GM23338 (cell line): ENCODE data around the gene GPHN. TPM values are rescaled to one million over a fixed set of nuclear protein-coding genes. Genes with fewer than 3 reads are reported as not detected.
A peak's percentile ranks its signal among the peaks of the same experiment; 100 is the strongest.

ENCODE experiments used
- ATAC-seq: fragments of 200-7000 bp; cut with Tn5 transposase; 3 replicates; pipeline ENCODE4 v1.9.1; 2020
- DNase-seq: peaks from one replicate; pipeline ENCODE4 v3.0.0-alpha.2; 2015; ENCODE audit warnings: low spot score
- H2AFZ ChIP-seq: fragments of 200-600 bp; sonication (generic); 2 replicates; pipeline ENCODE4 v1.8.0; 2016; ENCODE audit warnings: antibody characterized with exemption, mild to moderate bottlenecking, moderate library complexity
- H3F3A ChIP-seq: fragments of 200-600 bp; sonication (generic); replicated peaks from 2 replicates; pipeline ENCODE4 v1.8.0; 2017; ENCODE audit warnings: antibody characterized with exemption, mixed run types, low read depth
- H3K27ac ChIP-seq: fragments of 200-600 bp; sonication (generic); 2 replicates; pipeline ENCODE4 v1.6.1; 2016; ENCODE audit warnings: low read depth
- H3K27me3 ChIP-seq: fragments of 200-600 bp; sonication (generic); 2 replicates; pipeline ENCODE4 v1.8.0; 2016; ENCODE audit warnings: mild to moderate bottlenecking, mixed run types, moderate library complexity; ENCODE audit not compliant: insufficient read depth
- H3K36me3 ChIP-seq: fragments of 200-600 bp; sonication (generic); 2 replicates; pipeline ENCODE4 v1.8.0; 2016; ENCODE audit warnings: mild to moderate bottlenecking; ENCODE audit not compliant: insufficient read depth
- H3K4me1 ChIP-seq: fragments of 200-600 bp; sonication (generic); 2 replicates; pipeline ENCODE4 v1.8.0; 2016; ENCODE audit warnings: mild to moderate bottlenecking, moderate library complexity; ENCODE audit not compliant: insufficient read depth
- H3K4me2 ChIP-seq: fragments of 200-600 bp; sonication (generic); 2 replicates; pipeline ENCODE4 v1.7.1; 2017; ENCODE audit warnings: mixed run types
- H3K4me3 ChIP-seq: fragments of 200-600 bp; sonication (generic); 2 replicates; pipeline ENCODE4 v1.6.1; 2016; ENCODE audit warnings: mixed run types
- H3K79me2 ChIP-seq: fragments of 200-600 bp; sonication (generic); replicated peaks from 2 replicates; pipeline ENCODE4 v1.8.0; 2017; ENCODE audit warnings: mild to moderate bottlenecking; ENCODE audit not compliant: insufficient read depth
- H3K9me2 ChIP-seq: fragments of 200-600 bp; sonication (generic); 2 replicates; pipeline ENCODE4 v1.8.0; 2017; ENCODE audit not compliant: insufficient read depth
- H4K20me1 ChIP-seq: fragments of 200-600 bp; sonication (generic); replicated peaks from 2 replicates; pipeline ENCODE4 v1.8.0; 2017; ENCODE audit warnings: mild to moderate bottlenecking; ENCODE audit not compliant: insufficient read depth
- H3K27ac Mint-ChIP-seq: 2 replicates; pipeline ENCODE4 v1.8.0; 2020; ENCODE audit warnings: inconsistent platforms, mild to moderate bottlenecking, moderate library complexity, mixed read lengths
- H3K27me3 Mint-ChIP-seq: 3 replicates; pipeline ENCODE4 v1.8.0; 2022; ENCODE audit warnings: low read depth, mild to moderate bottlenecking, moderate library complexity, mixed read lengths, inconsistent platforms; ENCODE audit not compliant: insufficient read depth, poor library complexity
- H3K36me3 Mint-ChIP-seq: 3 replicates; pipeline ENCODE4 v1.8.0; 2021; ENCODE audit warnings: low read depth, mild to moderate bottlenecking, inconsistent platforms, moderate library complexity, mixed read lengths
- H3K4me1 Mint-ChIP-seq: 3 replicates; pipeline ENCODE4 v1.8.0; 2020; ENCODE audit warnings: mild to moderate bottlenecking, inconsistent platforms, mixed read lengths
- H3K4me3 Mint-ChIP-seq: 3 replicates; pipeline ENCODE4 v1.8.0; 2021; ENCODE audit warnings: moderate library complexity, mild to moderate bottlenecking, inconsistent platforms, mixed read lengths
- H3K9me3 Mint-ChIP-seq: 3 replicates; pipeline ENCODE4 v1.8.0; 2020; ENCODE audit warnings: moderate library complexity, mild to moderate bottlenecking, inconsistent platforms, mixed read lengths
- CREB1 ChIP-seq: fragments of 250-450 bp; sonication (Bioruptor Pico); IDR thresholded peaks from 2 replicates; pipeline ENCODE4 v1.5.0; 2020; ENCODE audit warnings: low read depth, mild to moderate bottlenecking, moderate library complexity
- EZH2 ChIP-seq: fragments of 200-600 bp; sonication (generic); IDR thresholded peaks from one replicate; pipeline ENCODE4 v1.8.0; 2017; ENCODE audit warnings: antibody characterized with exemption, mild to moderate bottlenecking, low read depth; ENCODE audit not compliant: unreplicated experiment
- EZH2phosphoT487 ChIP-seq: fragments of 200-600 bp; sonication (generic); IDR thresholded peaks from one replicate; pipeline ENCODE4 v1.8.1; 2018; ENCODE audit warnings: antibody characterized with exemption; ENCODE audit not compliant: unreplicated experiment
- JUNB ChIP-seq: IDR thresholded peaks from one replicate; pipeline ENCODE4 v1.6.1; 2016; ENCODE audit warnings: antibody characterized with exemption; ENCODE audit not compliant: unreplicated experiment
- NANOG ChIP-seq: IDR thresholded peaks from 2 replicates; pipeline ENCODE4 v1.6.1; 2016; ENCODE audit warnings: antibody characterized with exemption, borderline replicate concordance
- POLR2AphosphoS5 ChIP-seq: IDR thresholded peaks from 2 replicates; pipeline ENCODE4 v1.6.1; 2016; ENCODE audit warnings: antibody characterized with exemption, low read depth
- STAT1 ChIP-seq: IDR thresholded peaks from one replicate; pipeline ENCODE4 v1.6.1; 2016; ENCODE audit warnings: antibody characterized with exemption; ENCODE audit not compliant: unreplicated experiment
- ZNF114 ChIP-seq: fragments of 250-450 bp; sonication (Bioruptor Pico); IDR thresholded peaks from 2 replicates; pipeline ENCODE4 v1.5.0; 2020; ENCODE audit warnings: mild to moderate bottlenecking, moderate library complexity
- ZNF331 ChIP-seq: fragments of 250-450 bp; sonication (Bioruptor Pico); IDR thresholded peaks from 2 replicates; pipeline ENCODE4 v1.5.0; 2020; ENCODE audit warnings: low read depth, mild to moderate bottlenecking, moderate library complexity
- polyA plus RNA-seq: library from polyadenylated mRNA; unstranded; fragments of >200 nt; fragmentation: Nextera tagmentation; extraction: Ambion mirVana; gene quantifications from 2 replicates; pipeline ENCODE4 v1.2.1, GENCODE V29; 2016
- total RNA-seq: library from RNA; depleted of rRNA; stranded (reverse); fragments of >200 nt; shearing (Covaris generic); gene quantifications from 2 replicates; pipeline ENCODE4 v1.2.3, GENCODE V29; 2014
- TF ChIP-seq, protein P1 (sequence below): IDR thresholded peaks from one replicate; pipeline ENCODE4 v1.6.1; 2018; ENCODE audit warnings: antibody characterized with exemption; ENCODE audit not compliant: unreplicated experiment
- TF ChIP-seq, protein P2 (sequence below), 2 experiments: fragments of 200-600 bp in 1 of 2; sonication (generic) in 1 of 2; conservative IDR thresholded peaks; 2 replicates each; pipeline versions ENCODE4 v1.5.1 to v1.6.1; 2016 to 2017; ENCODE audit warnings: antibody characterized with exemption in 2 of 2, low read depth in 2 of 2, mild to moderate bottlenecking in 2 of 2, moderate library complexity in 1 of 2
- TF ChIP-seq, protein P3 (sequence below): IDR thresholded peaks from 2 replicates; pipeline ENCODE4 v1.6.1; 2016; ENCODE audit warnings: antibody characterized with exemption
- TF ChIP-seq, protein P4 (sequence below): fragments of 250-450 bp; sonication (Bioruptor Pico); IDR thresholded peaks from 2 replicates; pipeline ENCODE4 v1.5.0; 2020; ENCODE audit warnings: mild to moderate bottlenecking, moderate library complexity

Gene GPHN
- total and polyA plus RNA-seq, 2 experiments from 2014 or later = 17.6 to 20.6 TPM

DNA sequence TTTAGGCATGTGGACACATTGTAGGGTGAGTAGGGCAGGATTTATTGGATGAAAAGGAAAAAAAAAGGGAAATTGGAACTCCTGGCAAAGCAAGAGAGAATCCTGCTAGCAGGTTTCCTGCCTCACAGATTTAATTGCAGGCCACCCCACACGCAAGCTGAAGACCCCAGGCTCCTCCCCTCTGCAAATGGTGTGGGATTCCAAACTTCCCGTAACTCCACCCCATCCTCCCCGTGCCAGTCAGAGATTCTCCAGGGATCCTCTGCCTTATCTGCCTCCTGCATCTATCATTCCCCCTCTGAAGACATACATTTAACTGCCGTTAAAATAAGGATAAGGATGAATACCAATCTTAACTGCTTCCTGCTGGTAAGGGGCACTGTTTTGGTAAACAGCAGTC lies 431.5 kb downstream of the GPHN start:
- H3K27ac Mint-ChIP-seq = no peak overlapping the region
- Histone ChIP-seq H3K27ac (no peak overlapping the region), H3F3A (no peaks in the 10 kb centered on the region), H3K36me3 (peaks cover 7% of the 10 kb centered on the region; the same call in 1 of the 2 replicates), H3K4me2 (no peak overlapping the region), H3K4me3 (no peak overlapping the region), H3K9me2 (no peaks in the 10 kb centered on the region), H3K27me3 (no peaks in the 10 kb centered on the region), H4K20me1 (no peaks in the 10 kb centered on the region), H2AFZ (no peak overlapping the region), H3K4me1 (no peaks in the 10 kb centered on the region), H3K79me2 (no peaks in the 10 kb centered on the region)
- no peaks in the 10 kb centered on the region for H3K4me1 Mint-ChIP-seq
- H3K4me3 Mint-ChIP-seq = no peak overlapping the region
- peaks cover 47% of the 10 kb centered on the region for H3K36me3 Mint-ChIP-seq
- no peak for ATAC-seq
- H3K27me3 Mint-ChIP-seq = no peaks in the 10 kb centered on the region
- peak; percentile 5 for DNase-seq
- TF ChIP-seq CREB1 (no peak), EZH2 (no peak), STAT1 (no peak), POLR2AphosphoS5 (no peak), ZNF114 (no peak), JUNB (no peak), EZH2phosphoT487 (no peak), NANOG (no peak), ZNF331 (CRISPR knock-in tag) (no peak)
- TF ChIP-seq, protein P1, sequence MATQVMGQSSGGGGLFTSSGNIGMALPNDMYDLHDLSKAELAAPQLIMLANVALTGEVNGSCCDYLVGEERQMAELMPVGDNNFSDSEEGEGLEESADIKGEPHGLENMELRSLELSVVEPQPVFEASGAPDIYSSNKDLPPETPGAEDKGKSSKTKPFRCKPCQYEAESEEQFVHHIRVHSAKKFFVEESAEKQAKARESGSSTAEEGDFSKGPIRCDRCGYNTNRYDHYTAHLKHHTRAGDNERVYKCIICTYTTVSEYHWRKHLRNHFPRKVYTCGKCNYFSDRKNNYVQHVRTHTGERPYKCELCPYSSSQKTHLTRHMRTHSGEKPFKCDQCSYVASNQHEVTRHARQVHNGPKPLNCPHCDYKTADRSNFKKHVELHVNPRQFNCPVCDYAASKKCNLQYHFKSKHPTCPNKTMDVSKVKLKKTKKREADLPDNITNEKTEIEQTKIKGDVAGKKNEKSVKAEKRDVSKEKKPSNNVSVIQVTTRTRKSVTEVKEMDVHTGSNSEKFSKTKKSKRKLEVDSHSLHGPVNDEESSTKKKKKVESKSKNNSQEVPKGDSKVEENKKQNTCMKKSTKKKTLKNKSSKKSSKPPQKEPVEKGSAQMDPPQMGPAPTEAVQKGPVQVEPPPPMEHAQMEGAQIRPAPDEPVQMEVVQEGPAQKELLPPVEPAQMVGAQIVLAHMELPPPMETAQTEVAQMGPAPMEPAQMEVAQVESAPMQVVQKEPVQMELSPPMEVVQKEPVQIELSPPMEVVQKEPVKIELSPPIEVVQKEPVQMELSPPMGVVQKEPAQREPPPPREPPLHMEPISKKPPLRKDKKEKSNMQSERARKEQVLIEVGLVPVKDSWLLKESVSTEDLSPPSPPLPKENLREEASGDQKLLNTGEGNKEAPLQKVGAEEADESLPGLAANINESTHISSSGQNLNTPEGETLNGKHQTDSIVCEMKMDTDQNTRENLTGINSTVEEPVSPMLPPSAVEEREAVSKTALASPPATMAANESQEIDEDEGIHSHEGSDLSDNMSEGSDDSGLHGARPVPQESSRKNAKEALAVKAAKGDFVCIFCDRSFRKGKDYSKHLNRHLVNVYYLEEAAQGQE = no peak
- TF ChIP-seq, protein P2, sequence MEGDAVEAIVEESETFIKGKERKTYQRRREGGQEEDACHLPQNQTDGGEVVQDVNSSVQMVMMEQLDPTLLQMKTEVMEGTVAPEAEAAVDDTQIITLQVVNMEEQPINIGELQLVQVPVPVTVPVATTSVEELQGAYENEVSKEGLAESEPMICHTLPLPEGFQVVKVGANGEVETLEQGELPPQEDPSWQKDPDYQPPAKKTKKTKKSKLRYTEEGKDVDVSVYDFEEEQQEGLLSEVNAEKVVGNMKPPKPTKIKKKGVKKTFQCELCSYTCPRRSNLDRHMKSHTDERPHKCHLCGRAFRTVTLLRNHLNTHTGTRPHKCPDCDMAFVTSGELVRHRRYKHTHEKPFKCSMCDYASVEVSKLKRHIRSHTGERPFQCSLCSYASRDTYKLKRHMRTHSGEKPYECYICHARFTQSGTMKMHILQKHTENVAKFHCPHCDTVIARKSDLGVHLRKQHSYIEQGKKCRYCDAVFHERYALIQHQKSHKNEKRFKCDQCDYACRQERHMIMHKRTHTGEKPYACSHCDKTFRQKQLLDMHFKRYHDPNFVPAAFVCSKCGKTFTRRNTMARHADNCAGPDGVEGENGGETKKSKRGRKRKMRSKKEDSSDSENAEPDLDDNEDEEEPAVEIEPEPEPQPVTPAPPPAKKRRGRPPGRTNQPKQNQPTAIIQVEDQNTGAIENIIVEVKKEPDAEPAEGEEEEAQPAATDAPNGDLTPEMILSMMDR (conservative IDR thresholded peaks at IDR 0.05; ENCODE audit: low read depth in 2 of 2) = no peak
- TF ChIP-seq, protein P3, sequence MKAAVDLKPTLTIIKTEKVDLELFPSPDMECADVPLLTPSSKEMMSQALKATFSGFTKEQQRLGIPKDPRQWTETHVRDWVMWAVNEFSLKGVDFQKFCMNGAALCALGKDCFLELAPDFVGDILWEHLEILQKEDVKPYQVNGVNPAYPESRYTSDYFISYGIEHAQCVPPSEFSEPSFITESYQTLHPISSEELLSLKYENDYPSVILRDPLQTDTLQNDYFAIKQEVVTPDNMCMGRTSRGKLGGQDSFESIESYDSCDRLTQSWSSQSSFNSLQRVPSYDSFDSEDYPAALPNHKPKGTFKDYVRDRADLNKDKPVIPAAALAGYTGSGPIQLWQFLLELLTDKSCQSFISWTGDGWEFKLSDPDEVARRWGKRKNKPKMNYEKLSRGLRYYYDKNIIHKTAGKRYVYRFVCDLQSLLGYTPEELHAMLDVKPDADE = no peak
- TF ChIP-seq, protein P4, sequence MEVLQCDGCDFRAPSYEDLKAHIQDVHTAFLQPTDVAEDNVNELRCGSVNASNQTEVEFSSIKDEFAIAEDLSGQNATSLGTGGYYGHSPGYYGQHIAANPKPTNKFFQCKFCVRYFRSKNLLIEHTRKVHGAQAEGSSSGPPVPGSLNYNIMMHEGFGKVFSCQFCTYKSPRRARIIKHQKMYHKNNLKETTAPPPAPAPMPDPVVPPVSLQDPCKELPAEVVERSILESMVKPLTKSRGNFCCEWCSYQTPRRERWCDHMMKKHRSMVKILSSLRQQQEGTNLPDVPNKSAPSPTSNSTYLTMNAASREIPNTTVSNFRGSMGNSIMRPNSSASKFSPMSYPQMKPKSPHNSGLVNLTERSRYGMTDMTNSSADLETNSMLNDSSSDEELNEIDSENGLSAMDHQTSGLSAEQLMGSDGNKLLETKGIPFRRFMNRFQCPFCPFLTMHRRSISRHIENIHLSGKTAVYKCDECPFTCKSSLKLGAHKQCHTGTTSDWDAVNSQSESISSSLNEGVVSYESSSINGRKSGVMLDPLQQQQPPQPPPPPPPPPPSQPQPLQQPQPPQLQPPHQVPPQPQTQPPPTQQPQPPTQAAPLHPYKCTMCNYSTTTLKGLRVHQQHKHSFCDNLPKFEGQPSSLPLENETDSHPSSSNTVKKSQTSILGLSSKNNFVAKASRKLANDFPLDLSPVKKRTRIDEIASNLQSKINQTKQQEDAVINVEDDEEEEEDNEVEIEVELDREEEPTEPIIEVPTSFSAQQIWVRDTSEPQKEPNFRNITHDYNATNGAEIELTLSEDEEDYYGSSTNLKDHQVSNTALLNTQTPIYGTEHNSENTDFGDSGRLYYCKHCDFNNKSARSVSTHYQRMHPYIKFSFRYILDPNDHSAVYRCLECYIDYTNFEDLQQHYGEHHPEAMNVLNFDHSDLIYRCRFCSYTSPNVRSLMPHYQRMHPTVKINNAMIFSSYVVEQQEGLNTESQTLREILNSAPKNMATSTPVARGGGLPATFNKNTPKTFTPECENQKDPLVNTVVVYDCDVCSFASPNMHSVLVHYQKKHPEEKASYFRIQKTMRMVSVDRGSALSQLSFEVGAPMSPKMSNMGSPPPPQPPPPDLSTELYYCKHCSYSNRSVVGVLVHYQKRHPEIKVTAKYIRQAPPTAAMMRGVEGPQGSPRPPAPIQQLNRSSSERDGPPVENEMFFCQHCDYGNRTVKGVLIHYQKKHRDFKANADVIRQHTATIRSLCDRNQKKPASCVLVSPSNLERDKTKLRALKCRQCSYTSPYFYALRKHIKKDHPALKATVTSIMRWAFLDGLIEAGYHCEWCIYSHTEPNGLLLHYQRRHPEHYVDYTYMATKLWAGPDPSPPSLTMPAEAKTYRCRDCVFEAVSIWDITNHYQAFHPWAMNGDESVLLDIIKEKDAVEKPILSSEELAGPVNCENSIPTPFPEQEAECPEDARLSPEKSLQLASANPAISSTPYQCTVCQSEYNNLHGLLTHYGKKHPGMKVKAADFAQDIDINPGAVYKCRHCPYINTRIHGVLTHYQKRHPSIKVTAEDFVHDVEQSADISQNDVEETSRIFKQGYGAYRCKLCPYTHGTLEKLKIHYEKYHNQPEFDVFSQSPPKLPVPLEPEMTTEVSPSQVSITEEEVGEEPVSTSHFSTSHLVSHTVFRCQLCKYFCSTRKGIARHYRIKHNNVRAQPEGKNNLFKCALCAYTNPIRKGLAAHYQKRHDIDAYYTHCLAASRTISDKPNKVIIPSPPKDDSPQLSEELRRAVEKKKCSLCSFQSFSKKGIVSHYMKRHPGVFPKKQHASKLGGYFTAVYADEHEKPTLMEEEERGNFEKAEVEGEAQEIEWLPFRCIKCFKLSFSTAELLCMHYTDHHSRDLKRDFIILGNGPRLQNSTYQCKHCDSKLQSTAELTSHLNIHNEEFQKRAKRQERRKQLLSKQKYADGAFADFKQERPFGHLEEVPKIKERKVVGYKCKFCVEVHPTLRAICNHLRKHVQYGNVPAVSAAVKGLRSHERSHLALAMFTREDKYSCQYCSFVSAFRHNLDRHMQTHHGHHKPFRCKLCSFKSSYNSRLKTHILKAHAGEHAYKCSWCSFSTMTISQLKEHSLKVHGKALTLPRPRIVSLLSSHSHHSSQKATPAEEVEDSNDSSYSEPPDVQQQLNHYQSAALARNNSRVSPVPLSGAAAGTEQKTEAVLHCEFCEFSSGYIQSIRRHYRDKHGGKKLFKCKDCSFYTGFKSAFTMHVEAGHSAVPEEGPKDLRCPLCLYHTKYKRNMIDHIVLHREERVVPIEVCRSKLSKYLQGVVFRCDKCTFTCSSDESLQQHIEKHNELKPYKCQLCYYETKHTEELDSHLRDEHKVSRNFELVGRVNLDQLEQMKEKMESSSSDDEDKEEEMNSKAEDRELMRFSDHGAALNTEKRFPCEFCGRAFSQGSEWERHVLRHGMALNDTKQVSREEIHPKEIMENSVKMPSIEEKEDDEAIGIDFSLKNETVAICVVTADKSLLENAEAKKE (CRISPR knock-in tag) = no peak
- peaks cover 30% of the 10 kb centered on the region for H3K9me3 Mint-ChIP-seq
